Left ventricle myocardium inferior (tissue), 1 donor: ENCODE data around the gene CCDC74A. TPM values are rescaled to one million over a fixed set of nuclear protein-coding genes. Genes with fewer than 3 reads are reported as not detected.
"Not testable (repeated sequence)": the region's sequence is repeated elsewhere in the genome, so short reads cannot be mapped to it uniquely, and the experiment has no call there.

Experiments
- DNase-seq: peaks from one replicate; pipeline ENCODE4 v3.0.0-alpha.2; 2020
- H3K27ac ChIP-seq: fragments of 200-600 bp; replicated peaks from 2 replicates; pipeline ENCODE4 v1.8.0; 2021
- H3K27me3 ChIP-seq: fragments of 200-600 bp; 2 replicates; pipeline ENCODE4 v1.8.0; 2021; ENCODE audit warnings: low read depth
- H3K36me3 ChIP-seq: fragments of 200-600 bp; 2 replicates; pipeline ENCODE4 v1.8.0; 2021
- H3K4me1 ChIP-seq: fragments of 200-600 bp; 2 replicates; pipeline ENCODE4 v1.8.0; 2021
- H3K4me3 ChIP-seq: fragments of 200-600 bp; 2 replicates; pipeline ENCODE4 v1.8.0; 2021; ENCODE audit warnings: mild to moderate bottlenecking, moderate library complexity
- H3K9me3 ChIP-seq: fragments of 200-600 bp; replicated peaks from 2 replicates; pipeline ENCODE4 v1.8.0; 2021
- intact Hi-C: fragments of 100-400 bp; cut with micrococcal nuclease; formaldehyde crosslinking; loops from one replicate; pipeline ENCODE4 v1.11.0; 2022
- total RNA-seq: library from RNA; stranded (reverse); fragmentation: NEBNext Ultra II Directional; extraction: Animal tissue kit (Norgen Biotek cat#: 25700); gene quantifications from one replicate; pipeline ENCODE4 v1.2.1, GENCODE V29; 2021
- TF ChIP-seq, protein P1 (sequence below): fragments of 200-600 bp; IDR thresholded peaks from 2 replicates; pipeline ENCODE4 v1.8.0; 2021; ENCODE audit warnings: antibody characterized with exemption, mild to moderate bottlenecking, borderline replicate concordance
- donor health status: DM: no; HTN: yes; CAD: no; lungs with severe emphysema.

The CCDC74A gene
- total RNA-seq, 1 donor from 2014 or later: 1.1 TPM

DNA sequence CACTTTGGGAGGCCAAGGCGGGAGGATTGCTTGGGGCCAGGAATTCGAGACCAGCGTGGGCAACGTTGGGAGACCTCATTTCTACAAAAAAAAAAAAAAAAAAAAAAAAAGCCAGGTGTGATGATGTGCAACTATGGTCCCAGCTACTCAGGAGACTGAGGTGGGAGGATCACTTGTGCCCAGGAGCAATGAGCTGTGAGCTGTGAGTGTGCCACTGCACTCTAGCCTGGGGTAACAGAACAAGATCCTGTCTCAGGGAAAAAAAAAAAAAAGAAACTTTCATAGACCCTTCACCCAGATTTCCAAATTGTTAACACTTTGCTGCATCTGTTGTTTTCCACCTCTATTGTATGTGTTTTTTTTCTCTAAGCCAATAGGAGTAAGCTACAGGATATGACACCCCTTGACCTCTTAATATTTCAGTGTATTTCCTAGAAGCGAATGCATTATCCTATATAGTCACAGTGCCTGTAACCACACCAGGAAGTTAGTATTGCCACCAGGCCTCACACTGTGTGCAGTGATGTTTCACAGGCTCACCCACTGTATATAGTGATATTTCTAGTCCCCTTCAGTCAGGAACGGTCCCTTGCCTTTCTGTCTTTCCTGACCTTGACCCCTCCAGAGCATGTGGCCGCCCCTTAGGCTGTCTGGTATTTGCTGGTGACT is 23.5 kb upstream of the CCDC74A start:
- H3K9me3 ChIP-seq, H3K4me3 ChIP-seq, H3K4me1 ChIP-seq, intact Hi-C loops, H3K27me3 ChIP-seq, DNase-seq, H3K27ac ChIP-seq: not testable (repeated sequence)
- H3K36me3 ChIP-seq: peaks cover 86% of the 10 kb centered on the region

DNA sequence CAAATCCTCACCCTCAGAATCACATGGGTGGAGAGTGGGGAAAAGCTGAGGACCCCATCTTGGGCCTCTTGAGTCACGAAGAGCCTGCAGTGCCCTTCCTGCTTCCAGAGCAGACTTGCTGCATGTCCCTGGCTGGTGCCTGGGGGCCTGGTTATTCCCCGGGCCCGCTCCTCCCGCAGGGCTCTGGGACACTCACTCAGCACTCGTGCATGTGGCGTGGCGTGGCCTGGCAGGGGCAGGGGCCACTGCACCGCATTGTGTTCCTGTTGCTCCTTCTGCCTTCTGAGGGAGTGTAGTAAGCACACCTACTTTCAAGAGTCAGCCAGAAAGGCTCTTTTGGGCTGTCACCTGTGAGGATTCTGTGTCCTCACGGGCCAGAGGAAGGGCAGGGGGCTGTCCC is 18.1 kb upstream of the CCDC74A start:
- H3K4me3 ChIP-seq: no peak overlapping the region
- DNase-seq: no peak
- H3K27me3 ChIP-seq: no peaks in the 10 kb centered on the region
- no peak overlapping the region for H3K27ac ChIP-seq
- peaks cover 3% of the 10 kb centered on the region for H3K4me1 ChIP-seq
- peaks cover 48% of the 10 kb centered on the region for H3K36me3 ChIP-seq
- no peaks in the 10 kb centered on the region for H3K9me3 ChIP-seq
- TF ChIP-seq, protein P1, sequence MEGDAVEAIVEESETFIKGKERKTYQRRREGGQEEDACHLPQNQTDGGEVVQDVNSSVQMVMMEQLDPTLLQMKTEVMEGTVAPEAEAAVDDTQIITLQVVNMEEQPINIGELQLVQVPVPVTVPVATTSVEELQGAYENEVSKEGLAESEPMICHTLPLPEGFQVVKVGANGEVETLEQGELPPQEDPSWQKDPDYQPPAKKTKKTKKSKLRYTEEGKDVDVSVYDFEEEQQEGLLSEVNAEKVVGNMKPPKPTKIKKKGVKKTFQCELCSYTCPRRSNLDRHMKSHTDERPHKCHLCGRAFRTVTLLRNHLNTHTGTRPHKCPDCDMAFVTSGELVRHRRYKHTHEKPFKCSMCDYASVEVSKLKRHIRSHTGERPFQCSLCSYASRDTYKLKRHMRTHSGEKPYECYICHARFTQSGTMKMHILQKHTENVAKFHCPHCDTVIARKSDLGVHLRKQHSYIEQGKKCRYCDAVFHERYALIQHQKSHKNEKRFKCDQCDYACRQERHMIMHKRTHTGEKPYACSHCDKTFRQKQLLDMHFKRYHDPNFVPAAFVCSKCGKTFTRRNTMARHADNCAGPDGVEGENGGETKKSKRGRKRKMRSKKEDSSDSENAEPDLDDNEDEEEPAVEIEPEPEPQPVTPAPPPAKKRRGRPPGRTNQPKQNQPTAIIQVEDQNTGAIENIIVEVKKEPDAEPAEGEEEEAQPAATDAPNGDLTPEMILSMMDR: no peak
- intact Hi-C loops: no loop called here

DNA sequence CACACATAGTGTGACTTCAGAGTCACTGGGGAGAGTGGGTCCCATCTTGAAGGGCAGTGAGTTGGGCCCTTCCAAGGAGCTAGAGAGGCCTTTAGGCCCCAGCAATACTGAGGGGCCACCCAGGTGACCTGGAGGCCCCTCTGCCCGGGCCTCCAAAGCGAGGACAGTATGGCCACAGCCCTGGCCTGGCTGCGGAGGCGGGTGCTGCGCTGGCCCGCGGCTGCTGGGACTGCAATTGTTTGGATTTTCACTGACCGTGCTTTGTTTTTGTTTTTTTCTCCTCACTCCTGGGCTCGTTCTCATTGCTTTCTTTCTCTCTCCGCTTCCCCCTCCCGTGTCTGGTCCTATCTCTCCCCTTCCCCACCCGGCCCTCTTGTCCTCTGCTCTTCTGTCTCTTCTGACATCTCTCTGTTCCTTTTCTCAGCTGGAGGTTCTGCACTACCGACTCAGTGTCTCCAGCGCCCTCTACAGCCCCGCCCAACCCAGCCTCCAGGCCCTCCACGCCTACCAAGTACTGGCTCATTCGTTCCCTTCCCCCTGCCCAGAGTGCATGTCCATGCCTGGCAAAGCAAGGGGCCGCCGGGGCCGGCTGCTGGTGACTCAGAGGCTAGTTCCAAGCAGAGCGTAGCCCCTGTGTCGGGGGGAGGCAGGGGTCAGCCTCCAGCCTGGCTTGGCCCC is 16.3 kb upstream of the CCDC74A start:
- peaks cover 34% of the 10 kb centered on the region for H3K36me3 ChIP-seq
- H3K4me3 ChIP-seq, intact Hi-C loops, H3K27me3 ChIP-seq, H3K27ac ChIP-seq, DNase-seq, H3K9me3 ChIP-seq, H3K4me1 ChIP-seq: not testable (repeated sequence)

DNA sequence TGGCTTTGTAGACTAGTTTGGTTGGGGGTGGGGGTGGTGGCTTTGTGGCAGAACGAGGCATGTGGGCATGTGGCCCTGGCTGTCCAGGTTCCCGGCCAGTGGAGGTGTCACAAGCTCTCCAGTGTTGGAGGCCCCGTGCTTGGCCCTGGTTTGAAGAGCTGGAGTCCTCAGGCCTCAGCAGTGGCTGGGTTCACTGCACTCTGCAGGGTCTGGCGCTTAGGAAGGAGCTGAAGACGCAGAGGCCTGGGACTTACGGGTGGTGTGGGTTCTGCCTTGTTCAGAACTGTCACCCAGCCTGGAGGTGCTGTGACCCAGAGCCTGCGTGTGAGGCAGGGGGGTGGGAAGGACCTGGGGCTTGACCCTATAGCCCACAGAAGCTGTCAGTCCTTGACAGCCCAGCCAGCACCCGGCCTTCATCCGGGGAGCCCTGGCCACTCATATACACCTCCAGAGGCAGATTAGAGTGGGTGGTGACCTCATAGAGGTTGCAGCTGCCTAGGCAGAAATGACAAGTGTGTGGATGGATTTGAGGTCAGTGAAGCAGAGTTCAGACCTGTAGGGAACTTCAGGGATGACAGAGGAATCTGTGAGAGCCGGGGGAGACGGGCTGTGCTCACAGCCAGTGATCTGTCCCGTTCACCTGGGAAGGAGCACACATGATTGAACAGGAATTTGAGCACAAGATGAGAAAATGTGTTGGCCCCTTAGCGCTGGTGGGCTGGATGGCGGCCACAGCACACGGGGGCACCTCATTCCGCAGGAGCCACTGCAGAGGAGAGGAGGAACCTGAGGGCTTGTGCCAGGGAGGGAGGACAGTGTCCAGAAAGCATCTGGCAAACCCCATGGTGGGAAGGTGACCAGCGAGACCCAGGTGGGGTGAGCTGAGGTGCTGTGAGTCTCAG is 15.5 kb upstream of the CCDC74A start:
- H3K4me3 ChIP-seq, H3K27ac ChIP-seq, H3K9me3 ChIP-seq, DNase-seq, H3K27me3 ChIP-seq, intact Hi-C loops, H3K4me1 ChIP-seq: not testable (repeated sequence)
- H3K36me3 ChIP-seq: peaks cover 27% of the 10 kb centered on the region

DNA sequence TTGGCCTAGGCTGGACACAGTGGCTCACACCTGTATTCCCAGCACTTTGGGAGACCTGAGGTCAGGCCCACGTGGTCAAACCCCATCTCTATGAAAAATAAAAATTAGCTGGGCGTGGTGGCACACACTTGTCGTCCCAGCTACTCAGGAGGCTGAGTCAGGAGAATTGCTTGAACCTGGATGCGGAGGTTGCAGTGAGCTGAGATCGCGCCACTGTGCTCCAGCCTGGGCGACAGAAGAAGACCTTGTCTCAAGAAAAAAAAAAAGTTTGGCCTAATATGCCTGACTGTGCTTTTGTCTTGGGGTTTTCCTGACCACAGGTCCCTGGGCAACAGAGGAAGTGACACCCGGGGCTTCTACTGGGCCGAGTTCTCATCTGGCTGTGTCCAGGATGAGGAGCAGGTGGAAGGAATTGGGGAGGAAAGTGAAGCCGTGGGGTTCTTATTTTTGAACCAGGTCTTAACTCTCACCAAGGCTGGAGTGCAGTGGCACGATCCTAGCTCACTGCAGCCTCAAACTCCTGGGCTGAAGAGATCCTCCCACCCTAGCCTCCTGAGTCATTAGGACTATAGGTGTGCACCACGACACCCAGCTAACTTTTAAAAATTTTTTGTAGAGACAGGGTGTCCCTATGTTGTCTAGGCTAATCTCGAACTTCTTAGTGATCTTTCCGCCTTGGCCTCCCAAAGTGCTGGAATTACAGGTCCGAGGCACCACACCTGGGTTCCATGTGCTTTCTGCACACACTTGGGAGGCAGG is 13.1 kb upstream of the CCDC74A start:
- H3K4me3 ChIP-seq, H3K4me1 ChIP-seq, DNase-seq, H3K27ac ChIP-seq, H3K27me3 ChIP-seq, H3K9me3 ChIP-seq, intact Hi-C loops: not testable (repeated sequence)
- peaks cover 20% of the 10 kb centered on the region for H3K36me3 ChIP-seq

DNA sequence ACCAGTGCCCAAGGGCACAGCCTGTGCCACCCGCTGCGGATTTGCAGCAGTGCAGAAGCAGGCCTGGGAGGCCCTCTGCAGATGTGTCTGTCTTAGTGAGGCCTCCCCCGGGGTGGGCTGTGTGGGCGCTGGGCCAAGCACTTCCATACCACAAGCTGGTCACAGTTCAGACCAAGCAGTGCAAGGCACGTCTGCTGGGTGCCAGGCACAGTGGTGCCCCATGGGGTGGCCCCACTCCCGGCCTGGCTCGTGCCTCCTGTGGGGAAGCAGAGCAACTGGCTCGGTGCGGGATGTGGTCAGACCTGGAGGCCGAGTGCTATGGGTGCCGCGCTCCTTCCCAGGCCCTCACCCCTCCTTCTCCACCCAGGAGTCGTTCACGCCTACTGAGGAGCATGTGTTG is 12.5 kb upstream of the CCDC74A start:
- DNase-seq, H3K4me3 ChIP-seq, intact Hi-C loops, H3K27ac ChIP-seq, H3K9me3 ChIP-seq, H3K27me3 ChIP-seq, H3K4me1 ChIP-seq: not testable (repeated sequence)
- H3K36me3 ChIP-seq: peaks cover 21% of the 10 kb centered on the region

DNA sequence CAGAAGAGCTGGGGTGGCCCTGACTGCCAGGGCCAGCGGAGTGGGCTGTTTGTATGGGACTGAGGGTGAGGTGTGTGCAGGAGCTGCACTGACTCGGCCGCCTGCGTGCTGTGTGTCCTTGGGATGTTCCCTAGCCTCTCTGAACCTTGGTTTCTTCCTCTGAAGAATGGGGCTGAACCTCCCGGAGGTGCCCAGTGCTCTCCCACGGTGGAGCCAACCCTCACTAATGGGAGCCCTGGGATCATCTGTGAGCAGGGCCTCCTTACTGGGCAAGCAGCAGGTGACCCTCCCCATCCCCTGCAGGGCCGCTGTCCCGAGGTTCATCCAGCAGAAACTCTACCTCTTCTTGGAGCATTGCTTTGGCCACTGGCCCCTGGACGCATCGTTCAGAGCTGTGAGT is 11.7 kb upstream of the CCDC74A start:
- DNase-seq: no peak
- no peaks in the 10 kb centered on the region for H3K27me3 ChIP-seq
- H3K4me3 ChIP-seq: no peak overlapping the region
- no peaks in the 10 kb centered on the region for H3K9me3 ChIP-seq
- no peak overlapping the region for H3K27ac ChIP-seq
- intact Hi-C loops: no loop called here
- H3K4me1 ChIP-seq: peaks cover 3% of the 10 kb centered on the region
- H3K36me3 ChIP-seq: peaks cover 24% of the 10 kb centered on the region
- TF ChIP-seq, protein P1: no peak
